ENCODE data around the gene PYCR2. TPM values are rescaled to one million over a fixed set of nuclear protein-coding genes. Genes with fewer than 3 reads are reported as not detected.
"Not testable (repeated sequence)": the region's sequence is repeated elsewhere in the genome, so short reads cannot be mapped to it uniquely, and the experiment has no call there.

PYCR2 gene
- total RNA-seq, 4 donors from 2014 or later = 31.9 to 50.3 (median 42.5) TPM

- TF ChIP-seq POLR2A (IDR thresholded peaks at IDR 0.05) = no peak
- TF ChIP-seq CTCF (IDR thresholded peaks at IDR 0.05 in 4 of 5, conservative IDR thresholded peaks at IDR 0.05 in 1 of 5) = no peak
- no peaks in the 10 kb centered on the region for H3K36me3 ChIP-seq
- peak overlapping the region in 2 of 4 donors; percentile 4 to 35 for H3K27ac ChIP-seq
- no peaks in the 10 kb centered on the region for H3K9me3 ChIP-seq
- in situ Hi-C loops (cut with MboI; ENCODE audit: low sequenced_read_pairs in 4 of 4) (no loop called here), intact Hi-C loops (cut with DNase I; ENCODE audit: low total_unique reads) (no loop called here)
- no peak overlapping the region for H3K4me3 ChIP-seq
- DNase-seq = no peak
- no peak for ATAC-seq
- H3K27me3 ChIP-seq = no peaks in the 10 kb centered on the region
- peaks cover 0 to 8% of the 10 kb centered on the region in 2 donors for H3K4me1 ChIP-seq
Measured at GRCh38 chr1:225940385-225941151, 16.5 kb upstream of the PYCR2 start.

GRCh38 chr1:225939939-225940310 is 15.9 kb upstream of the PYCR2 start:
- H3K27me3 ChIP-seq; in situ Hi-C loops (cut with MboI; ENCODE audit: low sequenced_read_pairs in 4 of 4); H3K36me3 ChIP-seq; intact Hi-C loops (cut with DNase I; ENCODE audit: low total_unique reads); ATAC-seq; H3K4me1 ChIP-seq; H3K9me3 ChIP-seq; H3K27ac ChIP-seq; H3K4me3 ChIP-seq; DNase-seq: not testable (repeated sequence)

DNA sequence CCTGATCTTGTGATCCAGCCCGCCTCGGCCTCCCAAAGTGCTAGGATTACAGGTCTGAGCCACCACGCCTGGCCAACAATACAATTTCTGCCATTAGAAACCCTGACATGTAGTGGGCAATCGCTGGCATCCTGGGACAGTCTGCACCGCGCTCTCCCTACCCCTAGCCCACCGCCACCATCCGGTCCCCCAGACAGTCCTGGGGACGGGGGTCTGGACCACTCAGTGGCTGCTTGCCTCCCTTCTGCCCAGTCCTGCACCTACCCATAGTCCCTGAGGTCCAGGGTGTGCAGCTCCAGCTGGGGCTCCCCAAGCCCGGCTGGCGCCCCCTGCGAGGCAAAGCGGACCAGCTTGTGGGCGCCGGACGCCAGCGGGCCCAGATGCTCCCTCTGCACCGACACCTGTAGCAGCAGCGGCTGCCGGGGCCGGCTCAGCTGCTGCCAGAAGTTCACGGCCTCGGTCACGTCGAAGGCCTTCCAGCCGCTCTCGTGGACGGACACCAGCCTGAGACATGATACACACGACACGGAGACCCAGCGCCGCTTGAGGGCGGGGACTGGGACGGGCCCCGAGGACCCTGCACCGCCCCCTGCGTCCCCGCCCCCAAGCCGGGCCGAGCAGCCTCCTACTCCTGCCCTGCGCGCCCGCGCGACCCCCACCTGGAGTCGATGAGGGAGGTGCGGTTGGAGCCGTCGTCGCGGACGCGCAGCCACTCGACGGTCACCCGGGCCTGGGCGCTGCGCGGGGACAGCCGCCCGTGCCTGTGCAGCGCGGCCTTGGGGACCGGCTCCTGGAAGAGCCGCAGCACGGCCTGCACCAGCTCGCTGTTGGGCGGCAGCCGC is 15.3 kb upstream of the PYCR2 start:
- DNase-seq; H3K9me3 ChIP-seq; in situ Hi-C loops (cut with MboI; ENCODE audit: low sequenced_read_pairs in 4 of 4); H3K4me3 ChIP-seq; ATAC-seq; H3K27me3 ChIP-seq; H3K27ac ChIP-seq; H3K36me3 ChIP-seq; H3K4me1 ChIP-seq; intact Hi-C loops (cut with DNase I; ENCODE audit: low total_unique reads): not testable (repeated sequence)

DNA sequence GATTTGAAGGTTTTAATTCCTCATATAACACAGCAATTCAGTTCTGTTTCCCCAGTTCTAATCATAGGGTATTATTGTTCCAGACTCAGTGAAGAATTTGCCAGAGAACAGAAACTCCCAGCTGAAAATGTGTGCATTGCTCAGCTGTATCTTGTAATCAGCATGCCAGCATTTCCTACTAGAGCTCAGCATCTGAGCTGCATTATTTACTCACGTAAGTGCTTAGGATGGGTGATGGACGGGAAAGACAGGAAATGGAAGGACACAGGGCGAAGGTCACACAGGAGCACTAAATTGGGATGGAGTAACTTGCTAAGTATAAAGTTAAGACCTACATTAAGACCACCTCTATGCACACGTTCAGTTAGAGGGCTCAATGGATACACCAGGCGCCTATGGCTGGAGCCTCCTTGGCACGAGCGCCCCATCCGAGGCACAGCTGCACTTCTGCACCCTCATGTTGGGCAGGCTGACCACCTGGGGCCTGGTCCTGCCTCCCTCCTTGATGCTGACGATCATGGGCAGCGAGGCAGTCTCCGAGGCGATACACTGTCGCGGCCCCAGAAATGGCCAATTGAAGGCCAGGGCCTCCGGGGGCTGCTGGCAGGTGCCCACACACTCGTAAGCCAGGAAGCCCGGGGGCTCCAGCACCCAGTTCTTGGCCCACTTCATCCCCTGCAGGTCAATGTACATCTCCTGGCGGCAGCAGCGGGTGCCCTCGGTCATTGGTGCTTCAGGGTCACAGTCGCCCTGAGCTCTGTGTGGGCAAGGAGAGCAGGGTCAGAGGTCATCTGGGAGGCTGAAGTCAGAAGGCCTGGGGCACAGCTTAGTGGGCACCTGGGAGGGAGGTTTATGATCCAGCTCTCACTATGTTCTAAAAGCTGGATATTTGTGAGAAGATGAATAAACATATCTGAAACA is 13.3 kb upstream of the PYCR2 start:
- no peak for TF ChIP-seq POLR2A (IDR thresholded peaks at IDR 0.05)
- TF ChIP-seq CTCF (IDR thresholded peaks at IDR 0.05 in 4 of 5, conservative IDR thresholded peaks at IDR 0.05 in 1 of 5) = no peak
- H3K27me3 ChIP-seq = no peaks in the 10 kb centered on the region
- H3K4me3 ChIP-seq = no peak overlapping the region
- H3K9me3 ChIP-seq = no peaks in the 10 kb centered on the region
- no peaks in the 10 kb centered on the region for H3K36me3 ChIP-seq
- peaks cover 0 to 8% of the 10 kb centered on the region in 2 donors for H3K4me1 ChIP-seq
- no peak for DNase-seq
- in situ Hi-C loops (cut with MboI; ENCODE audit: low sequenced_read_pairs in 4 of 4) = no loop called here
- ATAC-seq = no peak
- H3K27ac ChIP-seq = no peak overlapping the region
- intact Hi-C loops (cut with DNase I; ENCODE audit: low total_unique reads) = no loop called here

DNA sequence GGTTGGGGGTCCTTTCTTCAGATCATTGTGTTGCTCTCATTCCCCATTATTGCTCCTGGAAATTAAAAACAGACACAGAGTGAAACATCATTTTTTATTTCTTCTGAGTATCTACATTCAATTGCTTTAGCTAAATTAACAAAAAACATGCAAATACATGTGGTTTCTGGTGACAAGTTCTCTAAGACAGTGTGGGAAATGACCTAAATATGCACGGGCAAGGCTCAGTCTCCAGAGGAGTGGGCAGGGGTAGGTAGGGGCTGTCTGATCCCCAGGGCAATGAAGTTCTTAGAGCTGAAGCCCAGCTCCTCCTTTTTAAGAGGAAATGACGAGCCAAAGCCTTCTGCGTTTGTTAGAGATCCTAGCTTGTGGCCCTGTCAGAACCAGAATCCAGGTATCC is 12.5 kb upstream of the PYCR2 start:
- no peak for DNase-seq

DNA sequence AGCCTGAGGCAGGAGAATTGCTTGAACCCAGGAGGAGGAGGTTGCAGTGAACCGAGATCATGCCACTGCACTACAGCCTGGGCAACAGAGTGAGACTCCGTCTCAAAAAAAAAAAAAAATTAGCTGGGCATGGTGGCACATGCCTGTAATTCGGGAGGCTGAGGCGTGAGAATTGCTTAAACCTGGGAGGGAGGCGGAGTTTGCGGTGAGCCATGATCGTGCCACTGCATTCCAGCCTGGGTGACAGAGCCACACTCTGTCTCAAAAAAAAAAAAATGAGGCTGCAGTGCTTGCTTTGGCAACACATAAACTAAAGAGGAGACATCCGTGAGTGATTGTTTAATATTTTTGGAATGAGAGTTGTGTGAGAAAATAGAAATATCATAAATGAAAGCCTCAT is 12.0 kb upstream of the PYCR2 start:
- DNase-seq; intact Hi-C loops (cut with DNase I; ENCODE audit: low total_unique reads); H3K4me1 ChIP-seq; in situ Hi-C loops (cut with MboI; ENCODE audit: low sequenced_read_pairs in 4 of 4); H3K27ac ChIP-seq; ATAC-seq; H3K36me3 ChIP-seq; H3K27me3 ChIP-seq; H3K9me3 ChIP-seq; H3K4me3 ChIP-seq: not testable (repeated sequence)

More for the DNA sequence above, 12.5 kb upstream of the PYCR2 start:
- Histone ChIP-seq H3K9me3 (no peaks in the 10 kb centered on the region), H3K4me3 (no peak overlapping the region), H3K36me3 (no peaks in the 10 kb centered on the region), H3K4me1 (peaks cover 0 to 8% of the 10 kb centered on the region in 2 donors), H3K27ac (no peak overlapping the region), H3K27me3 (no peaks in the 10 kb centered on the region)
- in situ Hi-C loops (cut with MboI; ENCODE audit: low sequenced_read_pairs in 4 of 4) = no loop called here
- no peak for TF ChIP-seq POLR2A (IDR thresholded peaks at IDR 0.05)
- TF ChIP-seq CTCF (IDR thresholded peaks at IDR 0.05 in 4 of 5, conservative IDR thresholded peaks at IDR 0.05 in 1 of 5) = no peak
- intact Hi-C loops (cut with DNase I; ENCODE audit: low total_unique reads) = no loop called here
- ATAC-seq = no peak
